CD4-positive, alpha-beta memory T cell (primary cell): ENCODE measurements around the gene NPFF. TPM values are rescaled to one million over a fixed set of nuclear protein-coding genes. Genes with fewer than 3 reads are reported as not detected.
"Not testable (repeated sequence)": the region's sequence is repeated elsewhere in the genome, so short reads cannot be mapped to it uniquely, and the experiment has no call there.

Experiments used
- CTCF ChIA-PET: fragments of 350-600 bp; sonication (Branson Sonifier 250); formaldehyde crosslinking; loops from one replicate; lab custom pipeline; 2021; ENCODE audit warnings: inconsistent platforms; ENCODE audit not compliant: partially characterized antibody; lab: Charles Lee
- POLR2A ChIA-PET: fragments of 350-600 bp; sonication (Branson Sonifier 250); formaldehyde crosslinking; loops from one replicate; lab custom pipeline; 2021; ENCODE audit not compliant: partially characterized antibody; lab: Charles Lee
- DNase-seq, 5 donors: peaks; one replicate each; pipeline versions ENCODE4 v3.0.0 to v3.0.0-alpha.2; 2020 to 2022; ENCODE audit warnings: mixed read lengths in 1 of 5
- H3K27ac ChIP-seq: one replicate; pipeline ENCODE4 v1.7.0; 2013; ENCODE audit warnings: low read depth, low read length
- H3K27me3 ChIP-seq: 2 replicates; pipeline ENCODE4 v1.7.0; 2013; ENCODE audit warnings: mild to moderate bottlenecking, low read length, moderate library complexity; ENCODE audit not compliant: insufficient read depth
- H3K36me3 ChIP-seq: 2 replicates; pipeline ENCODE4 v1.7.0; 2013; ENCODE audit warnings: mild to moderate bottlenecking, low read length, moderate library complexity; ENCODE audit not compliant: insufficient read depth
- H3K4me1 ChIP-seq: 2 replicates; pipeline ENCODE4 v1.7.0; 2013; ENCODE audit warnings: mild to moderate bottlenecking, low read length, moderate library complexity; ENCODE audit not compliant: insufficient read depth
- H3K4me3 ChIP-seq, 2 donors: one replicate each; pipeline ENCODE4 v1.7.0; 2013; ENCODE audit warnings: low read length in 2 of 2, mild to moderate bottlenecking in 1 of 2
- H3K9me3 ChIP-seq, 2 donors: one replicate each; pipeline ENCODE4 v1.7.0; 2013; ENCODE audit warnings: low read length in 2 of 2, control low read depth in 1 of 2; ENCODE audit not compliant: control insufficient read depth in 1 of 2
- H3K27ac Mint-ChIP-seq, 7 donors: one replicate each; pipeline ENCODE4 v1.8.0; 2020 to 2021; ENCODE audit warnings: mixed read lengths in 7 of 7, mild to moderate bottlenecking in 6 of 7, inconsistent platforms in 3 of 7, moderate library complexity in 3 of 7
- H3K27me3 Mint-ChIP-seq, 2 donors: one replicate each; pipeline ENCODE4 v1.8.0; 2020 to 2021; ENCODE audit warnings: mixed read lengths in 2 of 2
- H3K36me3 Mint-ChIP-seq, 2 donors: one replicate each; pipeline ENCODE4 v1.8.0; 2020 to 2021; ENCODE audit warnings: mixed read lengths in 2 of 2, inconsistent platforms in 1 of 2, mild to moderate bottlenecking in 1 of 2
- H3K4me1 Mint-ChIP-seq, 4 donors: one replicate each; pipeline ENCODE4 v1.8.0; 2020 to 2021; ENCODE audit warnings: mixed read lengths in 4 of 4, mild to moderate bottlenecking in 1 of 4
- H3K4me3 Mint-ChIP-seq, 8 donors: one replicate each; pipeline ENCODE4 v1.8.0; 2020 to 2021; ENCODE audit warnings: mixed read lengths in 8 of 8, mild to moderate bottlenecking in 7 of 8, moderate library complexity in 6 of 8, inconsistent platforms in 3 of 8
- H3K9me3 Mint-ChIP-seq, 8 donors: one replicate each; pipeline ENCODE4 v1.8.0; 2020 to 2021; ENCODE audit warnings: mixed read lengths in 8 of 8, mild to moderate bottlenecking in 5 of 8, inconsistent platforms in 3 of 8, moderate library complexity in 1 of 8
- intact Hi-C: fragments of 100-400 bp; cut with micrococcal nuclease; formaldehyde crosslinking; loops from one replicate; pipeline ENCODE4 v1.15.1; 2023
- polyA plus RNA-seq, 2 donors: library from polyadenylated mRNA; unstranded; fragments of 300-500 nt; fragmentation: Illumina TruSeq; gene quantifications; one replicate each; pipeline ENCODE4 v1.2.3, GENCODE V29; 2021
- total RNA-seq, 2 experiments: library from RNA; stranded (reverse); gene quantifications; one replicate each; pipeline ENCODE4 v1.2.3, GENCODE V29; 2021

The NPFF gene
- total and polyA plus RNA-seq, 4 experiments from 2014 or later = not detected

GRCh38 chr12:53483225-53483978, 23.9 kb downstream of the NPFF start:
- Mint-ChIP-seq H3K27me3 (no peaks in the 10 kb centered on the region), H3K4me3 (peak overlapping the region in 2 of 8 donors; percentile 3 to 22), H3K9me3 (no peaks in the 10 kb centered on the region), H3K4me1 (peaks cover 2 to 15% (median 6%) of the 10 kb centered on the region in 4 donors), H3K36me3 (peaks cover 22 to 78% of the 10 kb centered on the region in 2 donors), H3K27ac (peak overlapping the region in 6 of 7 donors; percentile 13 to 70 (median 54))
- Histone ChIP-seq H3K27me3 (no peaks in the 10 kb centered on the region), H3K9me3 (no peaks in the 10 kb centered on the region), H3K4me1 (peaks cover 5% of the 10 kb centered on the region), H3K4me3 (no peak overlapping the region), H3K27ac (no peak overlapping the region), H3K36me3 (peaks cover 68% of the 10 kb centered on the region)
- intact Hi-C loops = no loop called here
- CTCF ChIA-PET = interaction anchor here (1.0 to 1.6 kb wide), 2 partner anchors 18 to 138 kb away, joined by 3 to 4 read pairs; partner anchors contain the start of gene TARBP2
- POLR2A ChIA-PET = interaction anchor here (1.0 to 3.8 kb wide), 5 partner anchors 9 to 21 kb away, joined by 3 to 43 read pairs (median 6); partner anchors contain the start of genes MAP3K12 and TARBP2
- no peak for DNase-seq

GRCh38 chr12:53482626-53483168, 24.6 kb downstream of the NPFF start:
- Histone ChIP-seq H3K9me3 (no peaks in the 10 kb centered on the region), H3K27me3 (no peaks in the 10 kb centered on the region), H3K36me3 (peaks cover 71% of the 10 kb centered on the region), H3K4me3 (no peak overlapping the region), H3K27ac (no peak overlapping the region), H3K4me1 (peaks cover 5% of the 10 kb centered on the region)
- ChIA-PET POLR2A (interaction anchor here (1.5 to 3.8 kb wide), 5 partner anchors 10 to 103 kb away, joined by 4 to 43 read pairs (median 6); partner anchors contain the start of genes MAP3K12, SP1 and TARBP2), CTCF (interaction anchor here (1.4 to 5.0 kb wide), 2 partner anchors 9 to 26 kb away, joined by 3 to 33 read pairs; partner anchors contain the start of gene NPFF)
- DNase-seq = no peak
- intact Hi-C loops = no loop called here
- Mint-ChIP-seq H3K27me3 (no peaks in the 10 kb centered on the region), H3K27ac (peak overlapping the region in 3 of 7 donors; percentile 13 to 70 (median 36)), H3K4me3 (no peak overlapping the region), H3K36me3 (peaks cover 22 to 82% of the 10 kb centered on the region in 2 donors), H3K9me3 (no peaks in the 10 kb centered on the region), H3K4me1 (peaks cover 2 to 13% (median 6%) of the 10 kb centered on the region in 4 donors)

GRCh38 chr12:53481939-53482586, 25.2 kb downstream of the NPFF start:
- Mint-ChIP-seq H3K27ac (peak overlapping the region in 5 of 7 donors; percentile 13 to 73 (median 48)), H3K4me1 (peaks cover 2 to 12% (median 6%) of the 10 kb centered on the region in 4 donors), H3K27me3 (no peaks in the 10 kb centered on the region), H3K4me3 (no peak overlapping the region), H3K36me3 (peaks cover 25 to 82% of the 10 kb centered on the region in 2 donors), H3K9me3 (no peaks in the 10 kb centered on the region)
- H3K4me1 ChIP-seq = peaks cover 6% of the 10 kb centered on the region
- no peak overlapping the region for H3K27ac ChIP-seq
- H3K9me3 ChIP-seq = no peaks in the 10 kb centered on the region
- CTCF ChIA-PET = interaction anchor here (1.2 to 5.0 kb wide), 3 partner anchors 9 to 27 kb away, joined by 3 to 33 read pairs (median 3); partner anchors contain the start of gene NPFF
- POLR2A ChIA-PET = interaction anchor here (1.4 to 3.8 kb wide), 6 partner anchors 9 to 102 kb away, joined by 4 to 43 read pairs (median 6); partner anchors contain the start of genes MAP3K12, SP1 and TARBP2
- H3K4me3 ChIP-seq = no peak overlapping the region
- intact Hi-C loops = no loop called here
- H3K36me3 ChIP-seq = peaks cover 74% of the 10 kb centered on the region
- H3K27me3 ChIP-seq = no peaks in the 10 kb centered on the region
- peak in 1 of 5 donors; percentile 23 for DNase-seq

- H3K27me3 Mint-ChIP-seq, intact Hi-C loops, H3K9me3 ChIP-seq, H3K4me3 ChIP-seq, H3K27ac ChIP-seq, DNase-seq, H3K27me3 ChIP-seq, H3K9me3 Mint-ChIP-seq, H3K4me3 Mint-ChIP-seq: not testable (repeated sequence)
- H3K27ac Mint-ChIP-seq = peak overlapping the region in 2 of 7 donors; percentile 35 to 52
- CTCF ChIA-PET = interaction anchor here (1.2 to 5.0 kb wide), 3 partner anchors 8 to 27 kb away, joined by 3 to 33 read pairs (median 3); partner anchors contain the start of gene NPFF
- peaks cover 2 to 12% (median 7%) of the 10 kb centered on the region in 4 donors for H3K4me1 Mint-ChIP-seq
- Histone ChIP-seq H3K4me1 (peaks cover 12% of the 10 kb centered on the region), H3K36me3 (peaks cover 77% of the 10 kb centered on the region)
- POLR2A ChIA-PET = interaction anchor here (0.9 to 3.8 kb wide), 8 partner anchors 9 to 156 kb away, joined by 3 to 43 read pairs (median 5); partner anchors contain the start of genes MAP3K12, SP1 and TARBP2
- peaks cover 31 to 85% of the 10 kb centered on the region in 2 donors for H3K36me3 Mint-ChIP-seq
Measured at GRCh38 chr12:53481458-53481857, 25.8 kb downstream of the NPFF start.

- Mint-ChIP-seq H3K36me3 (peaks cover 35 to 89% of the 10 kb centered on the region in 2 donors), H3K4me3 (no peak overlapping the region), H3K9me3 (no peaks in the 10 kb centered on the region), H3K27me3 (no peaks in the 10 kb centered on the region), H3K4me1 (peaks cover 6 to 19% (median 7%) of the 10 kb centered on the region in 4 donors), H3K27ac (peak overlapping the region in 4 of 7 donors; percentile 24 to 79 (median 54))
- no peak overlapping the region for H3K27ac ChIP-seq
- POLR2A ChIA-PET = interaction anchor here (0.9 to 3.8 kb wide), 6 partner anchors 8 to 155 kb away, joined by 3 to 43 read pairs (median 4); partner anchors contain the start of genes MAP3K12, SP1 and TARBP2
- H3K27me3 ChIP-seq = no peaks in the 10 kb centered on the region
- H3K4me1 ChIP-seq = peaks cover 15% of the 10 kb centered on the region
- no peak for DNase-seq
- intact Hi-C loops = no loop called here
- H3K36me3 ChIP-seq = peaks cover 77% of the 10 kb centered on the region
- CTCF ChIA-PET = interaction anchor here (1.2 to 5.0 kb wide), 3 partner anchors 7 to 28 kb away, joined by 3 to 33 read pairs (median 3); partner anchors contain the start of gene NPFF
- no peak overlapping the region for H3K4me3 ChIP-seq
- no peaks in the 10 kb centered on the region for H3K9me3 ChIP-seq
Measured at GRCh38 chr12:53480491-53481442, 26.5 kb downstream of the NPFF start.

- Histone ChIP-seq H3K4me3 (no peak overlapping the region), H3K9me3 (no peaks in the 10 kb centered on the region), H3K4me1 (peaks cover 24% of the 10 kb centered on the region), H3K27ac (no peak overlapping the region), H3K36me3 (peaks cover 82% of the 10 kb centered on the region), H3K27me3 (no peaks in the 10 kb centered on the region)
- H3K4me3 Mint-ChIP-seq = no peak overlapping the region
- no peak for DNase-seq
- H3K27me3 Mint-ChIP-seq = no peaks in the 10 kb centered on the region
- peaks cover 15 to 31% (median 16%) of the 10 kb centered on the region in 4 donors for H3K4me1 Mint-ChIP-seq
- ChIA-PET POLR2A (interaction anchor here (7.6 kb wide), 1 partner anchor 20 kb away, joined by 67 read pairs; the partner anchor contains the start of genes MAP3K12 and TARBP2), CTCF (interaction anchor here (2.0 to 5.0 kb wide), 2 partner anchors 29 to 58 kb away, joined by 6 to 33 read pairs; partner anchors contain the start of gene NPFF)
- H3K36me3 Mint-ChIP-seq = peaks cover 45 to 87% of the 10 kb centered on the region in 2 donors
- H3K27ac Mint-ChIP-seq = peak overlapping the region in 1 of 7 donors; percentile 54
- intact Hi-C loops = no loop called here
- no peaks in the 10 kb centered on the region for H3K9me3 Mint-ChIP-seq
Measured at GRCh38 chr12:53479331-53479730, 28.0 kb downstream of the NPFF start.
